HepG2 (cell line): Measurements from ENCODE around the gene TRIM7. TPM values are rescaled to one million over a fixed set of nuclear protein-coding genes. Genes with fewer than 3 reads are reported as not detected.

Source experiments
- AGO2 ChIP-seq: fragments of 200-400 bp; formaldehyde crosslinking; optimal IDR thresholded peaks from 2 replicates; pipeline ENCODE3; 2017; ENCODE audit warnings: mild to moderate bottlenecking, low read depth, low read length, moderate library complexity
- CAMTA2 ChIP-seq: sonication (generic); formaldehyde crosslinking; IDR thresholded peaks from 2 replicates; pipeline ENCODE4 v1.4.0; 2020; ENCODE audit warnings: mild to moderate bottlenecking, missing genetic modification reagents, borderline replicate concordance
- FOSL1 ChIP-seq: sonication (generic); formaldehyde crosslinking; IDR thresholded peaks from 2 replicates; pipeline ENCODE4 v1.9.0; 2021; ENCODE audit warnings: missing genetic modification reagents, borderline replicate concordance
- KDM5A ChIP-seq: fragments of 200-600 bp; sonication (generic); IDR thresholded peaks from 2 replicates; pipeline ENCODE4 v1.7.0; 2018; ENCODE audit warnings: antibody characterized with exemption, mild to moderate bottlenecking, low read length, borderline replicate concordance
- KLF11 ChIP-seq: IDR thresholded peaks from 2 replicates; pipeline ENCODE4 v1.6.1; 2016; ENCODE audit warnings: missing compliant biosample characterization
- MAFG ChIP-seq: sonication (generic); formaldehyde crosslinking; IDR thresholded peaks from 2 replicates; pipeline ENCODE4 v1.5.1; 2020; ENCODE audit warnings: mild to moderate bottlenecking, missing genetic modification reagents
- NFE2L1 ChIP-seq: sonication (generic); formaldehyde crosslinking; IDR thresholded peaks from 2 replicates; pipeline ENCODE4 v1.4.0; 2020; ENCODE audit warnings: missing genetic modification reagents, mild to moderate bottlenecking, borderline replicate concordance
- NFRKB ChIP-seq: fragments of 450-650 bp; IDR thresholded peaks from 2 replicates; pipeline ENCODE4 v1.6.1; 2017
- NFYC ChIP-seq: IDR thresholded peaks from 2 replicates; pipeline ENCODE4 v1.6.1; 2016; ENCODE audit warnings: missing genetic modification reagents, missing compliant biosample characterization
- PAWR ChIP-seq: sonication (generic); formaldehyde crosslinking; IDR thresholded peaks from 2 replicates; pipeline ENCODE4 v1.4.0; 2020; ENCODE audit warnings: missing genetic modification reagents, mild to moderate bottlenecking, borderline replicate concordance
- SSRP1 ChIP-seq: IDR thresholded peaks from 2 replicates; pipeline ENCODE4 v1.6.1; 2016; ENCODE audit warnings: control low read depth
- TCF7 ChIP-seq: sonication (generic); IDR thresholded peaks from 2 replicates; pipeline ENCODE4 v1.6.1; 2016; ENCODE audit warnings: antibody characterized with exemption, low read depth
- YEATS2 ChIP-seq: sonication (generic); formaldehyde crosslinking; IDR thresholded peaks from 2 replicates; pipeline ENCODE4 v1.4.0; 2020; ENCODE audit warnings: missing genetic modification reagents, borderline replicate concordance
- ZNF274 ChIP-seq: sonication (generic); formaldehyde crosslinking; IDR thresholded peaks from 2 replicates; pipeline ENCODE4 v1.5.1; 2020; ENCODE audit warnings: mild to moderate bottlenecking, missing genetic modification reagents
- ZNF292 ChIP-seq: sonication (generic); formaldehyde crosslinking; IDR thresholded peaks from 2 replicates; pipeline ENCODE4 v1.8.1; 2022; ENCODE audit warnings: mild to moderate bottlenecking, low read depth, missing genetic modification reagents, borderline replicate concordance
- ZNF3 ChIP-seq: IDR thresholded peaks from 2 replicates; pipeline ENCODE4 v1.7.0; 2017; ENCODE audit warnings: inconsistent platforms
- ZNF343 ChIP-seq: sonication (generic); formaldehyde crosslinking; IDR thresholded peaks from 2 replicates; pipeline ENCODE4 v1.4.0; 2020; ENCODE audit warnings: mild to moderate bottlenecking, missing genetic modification reagents
- ZNF878 ChIP-seq: sonication (generic); formaldehyde crosslinking; IDR thresholded peaks from 2 replicates; pipeline ENCODE4 v1.8.1; 2023; ENCODE audit warnings: mild to moderate bottlenecking, missing genetic modification reagents, moderate library complexity
- ZSCAN9 ChIP-seq: IDR thresholded peaks from 2 replicates; pipeline ENCODE4 v1.6.1; 2016; ENCODE audit warnings: borderline replicate concordance
- polyA plus RNA-seq, 8 experiments: library from polyadenylated mRNA; depleted of rRNA in 3 of 8; stranded (reverse) in 7 of 8; unstranded in 1 of 8; fragments of >200 nt; fragmentation: Illumina TruSeq in 4 of 8; extraction: Trizol in 4 of 8; gene quantifications; 2 replicates each; pipeline versions ENCODE4 v1.2.1 to v1.2.3, GENCODE V29; 2011 to 2016; ENCODE audit warnings: low read depth in 4 of 8, missing spikeins in 1 of 8, mixed read lengths in 1 of 8; ENCODE audit not compliant: insufficient read depth in 1 of 8
- total RNA-seq, 5 experiments: library from RNA; depleted of rRNA; stranded (reverse); fragments of >200 nt; fragmentation: Illumina TruSeq; extraction: Trizol; gene quantifications; 2 replicates each; pipeline ENCODE4 v1.2.3, GENCODE V29; 2016; ENCODE audit warnings: low read depth in 1 of 5
- TF ChIP-seq, protein P1 (sequence below): IDR thresholded peaks from 2 replicates; pipeline ENCODE4 v1.6.1; 2016
- TF ChIP-seq, protein P2 (sequence below): sonication (generic); formaldehyde crosslinking; IDR thresholded peaks from 2 replicates; pipeline ENCODE4 v1.4.0; 2020; ENCODE audit warnings: missing genetic modification reagents
- TF ChIP-seq, protein P3 (sequence below): sonication (generic); formaldehyde crosslinking; IDR thresholded peaks from 2 replicates; pipeline ENCODE4 v1.4.0; 2020; ENCODE audit warnings: missing genetic modification reagents, mild to moderate bottlenecking, borderline replicate concordance
- TF ChIP-seq, protein P4 (sequence below): sonication (generic); formaldehyde crosslinking; IDR thresholded peaks from 2 replicates; pipeline ENCODE4 v1.4.0; 2020; ENCODE audit warnings: missing genetic modification reagents, mild to moderate bottlenecking, borderline replicate concordance
- TF ChIP-seq, protein P5 (sequence below): IDR thresholded peaks from 2 replicates; pipeline ENCODE4 v1.6.1; 2018; ENCODE audit warnings: missing genetic modification reagents, mild to moderate bottlenecking, missing compliant biosample characterization

Gene TRIM7
- total and polyA plus RNA-seq, 2 of the 13 experiments (the other 11 are each of a cell fraction or from before 2014, with no cell fraction given): 0.13 TPM; not detected in 1

DNA sequence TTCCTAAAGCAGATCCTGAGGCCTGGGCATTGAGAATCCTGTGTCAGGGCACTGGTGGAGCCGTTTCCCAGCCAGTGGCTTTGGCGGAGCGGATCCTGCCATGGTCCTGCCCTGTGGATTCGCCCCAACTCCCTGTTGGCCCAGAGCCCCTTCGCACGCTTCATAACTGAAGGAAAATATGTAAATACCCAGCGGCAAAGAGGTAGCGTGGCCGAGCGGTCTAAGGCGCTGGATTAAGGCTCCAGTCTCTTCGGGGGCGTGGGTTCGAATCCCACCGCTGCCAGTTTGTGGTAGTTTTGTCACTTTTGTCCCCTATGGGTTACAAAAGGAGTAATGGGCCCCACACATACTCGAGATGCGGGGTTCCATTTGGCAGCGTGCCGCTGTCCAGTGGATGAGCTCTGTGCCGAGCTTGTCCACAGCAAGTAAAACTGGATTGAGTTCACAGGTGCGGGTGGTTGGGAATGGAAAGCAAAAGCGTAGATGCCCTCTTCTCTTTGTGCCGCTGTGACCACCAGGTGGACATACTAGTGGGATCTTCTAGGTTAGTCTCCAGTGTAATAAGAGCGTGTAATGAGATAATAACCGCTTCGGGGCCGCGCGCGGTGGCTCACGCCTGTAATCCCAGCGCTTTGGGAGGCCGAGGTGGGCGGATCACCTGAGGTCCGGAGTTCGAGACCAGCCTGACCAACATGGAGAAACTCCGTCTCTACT is 17.3 kb downstream of the TRIM7 start (continued):
- TF ChIP-seq, protein P1, sequence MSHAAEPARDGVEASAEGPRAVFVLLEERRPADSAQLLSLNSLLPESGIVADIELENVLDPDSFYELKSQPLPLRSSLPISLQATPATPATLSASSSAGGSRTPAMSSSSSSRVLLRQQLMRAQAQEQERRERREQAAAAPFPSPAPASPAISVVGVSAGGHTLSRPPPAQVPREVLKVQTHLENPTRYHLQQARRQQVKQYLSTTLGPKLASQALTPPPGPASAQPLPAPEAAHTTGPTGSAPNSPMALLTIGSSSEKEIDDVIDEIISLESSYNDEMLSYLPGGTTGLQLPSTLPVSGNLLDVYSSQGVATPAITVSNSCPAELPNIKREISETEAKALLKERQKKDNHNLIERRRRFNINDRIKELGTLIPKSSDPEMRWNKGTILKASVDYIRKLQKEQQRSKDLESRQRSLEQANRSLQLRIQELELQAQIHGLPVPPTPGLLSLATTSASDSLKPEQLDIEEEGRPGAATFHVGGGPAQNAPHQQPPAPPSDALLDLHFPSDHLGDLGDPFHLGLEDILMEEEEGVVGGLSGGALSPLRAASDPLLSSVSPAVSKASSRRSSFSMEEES: no peak
- TF ChIP-seq, protein P2, sequence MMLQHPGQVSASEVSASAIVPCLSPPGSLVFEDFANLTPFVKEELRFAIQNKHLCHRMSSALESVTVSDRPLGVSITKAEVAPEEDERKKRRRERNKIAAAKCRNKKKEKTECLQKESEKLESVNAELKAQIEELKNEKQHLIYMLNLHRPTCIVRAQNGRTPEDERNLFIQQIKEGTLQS: 0 out of 2 replicates have a peak, but pooled peaks have one; percentile 35
- TF ChIP-seq MAFG (no peak), NFYC (CRISPR knock-in tag) (no peak), ZSCAN9 (peak; percentile 49; the same call in 1 of the 2 replicates), ZNF343 (CRISPR knock-in tag) (peak; percentile 69; the same call in 1 of the 2 replicates), ZNF3 (no peak), FOSL1 (CRISPR knock-in tag) (no peak; the same call in 1 of the 2 replicates), CAMTA2 (no peak), KLF11 (CRISPR knock-in tag) (peak; percentile 72; the same call in 1 of the 2 replicates), SSRP1 (CRISPR knock-in tag) (peak; percentile 95), TCF7 (no peak), PAWR (CRISPR knock-in tag) (peak; percentile 88; the same call in 1 of the 2 replicates), KDM5A (peak; percentile 9; the same call in 1 of the 2 replicates), ZNF274 (CRISPR knock-in tag) (peak; percentile 55; the same call in 1 of the 2 replicates), ZNF292 (CRISPR knock-in tag) (no peak; the same call in 1 of the 2 replicates), NFE2L1 (no peak), AGO2 (no peak), NFRKB (no peak), YEATS2 (CRISPR knock-in tag) (0 out of 2 replicates have a peak, but pooled peaks have one; percentile 31), ZNF878 (no peak)
- TF ChIP-seq, protein P3, sequence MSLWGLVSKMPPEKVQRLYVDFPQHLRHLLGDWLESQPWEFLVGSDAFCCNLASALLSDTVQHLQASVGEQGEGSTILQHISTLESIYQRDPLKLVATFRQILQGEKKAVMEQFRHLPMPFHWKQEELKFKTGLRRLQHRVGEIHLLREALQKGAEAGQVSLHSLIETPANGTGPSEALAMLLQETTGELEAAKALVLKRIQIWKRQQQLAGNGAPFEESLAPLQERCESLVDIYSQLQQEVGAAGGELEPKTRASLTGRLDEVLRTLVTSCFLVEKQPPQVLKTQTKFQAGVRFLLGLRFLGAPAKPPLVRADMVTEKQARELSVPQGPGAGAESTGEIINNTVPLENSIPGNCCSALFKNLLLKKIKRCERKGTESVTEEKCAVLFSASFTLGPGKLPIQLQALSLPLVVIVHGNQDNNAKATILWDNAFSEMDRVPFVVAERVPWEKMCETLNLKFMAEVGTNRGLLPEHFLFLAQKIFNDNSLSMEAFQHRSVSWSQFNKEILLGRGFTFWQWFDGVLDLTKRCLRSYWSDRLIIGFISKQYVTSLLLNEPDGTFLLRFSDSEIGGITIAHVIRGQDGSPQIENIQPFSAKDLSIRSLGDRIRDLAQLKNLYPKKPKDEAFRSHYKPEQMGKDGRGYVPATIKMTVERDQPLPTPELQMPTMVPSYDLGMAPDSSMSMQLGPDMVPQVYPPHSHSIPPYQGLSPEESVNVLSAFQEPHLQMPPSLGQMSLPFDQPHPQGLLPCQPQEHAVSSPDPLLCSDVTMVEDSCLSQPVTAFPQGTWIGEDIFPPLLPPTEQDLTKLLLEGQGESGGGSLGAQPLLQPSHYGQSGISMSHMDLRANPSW (CRISPR knock-in tag): no peak; the same call in 1 of the 2 replicates
- TF ChIP-seq, protein P4, sequence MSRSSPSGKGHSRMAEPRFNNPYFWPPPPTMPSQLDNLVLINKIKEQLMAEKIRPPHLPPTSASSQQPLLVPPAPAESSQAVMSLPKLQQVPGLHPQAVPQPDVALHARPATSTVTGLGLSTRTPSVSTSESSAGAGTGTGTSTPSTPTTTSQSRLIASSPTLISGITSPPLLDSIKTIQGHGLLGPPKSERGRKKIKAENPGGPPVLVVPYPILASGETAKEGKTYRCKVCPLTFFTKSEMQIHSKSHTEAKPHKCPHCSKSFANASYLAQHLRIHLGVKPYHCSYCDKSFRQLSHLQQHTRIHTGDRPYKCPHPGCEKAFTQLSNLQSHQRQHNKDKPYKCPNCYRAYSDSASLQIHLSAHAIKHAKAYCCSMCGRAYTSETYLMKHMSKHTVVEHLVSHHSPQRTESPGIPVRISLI (CRISPR knock-in tag): no peak
- TF ChIP-seq, protein P5, sequence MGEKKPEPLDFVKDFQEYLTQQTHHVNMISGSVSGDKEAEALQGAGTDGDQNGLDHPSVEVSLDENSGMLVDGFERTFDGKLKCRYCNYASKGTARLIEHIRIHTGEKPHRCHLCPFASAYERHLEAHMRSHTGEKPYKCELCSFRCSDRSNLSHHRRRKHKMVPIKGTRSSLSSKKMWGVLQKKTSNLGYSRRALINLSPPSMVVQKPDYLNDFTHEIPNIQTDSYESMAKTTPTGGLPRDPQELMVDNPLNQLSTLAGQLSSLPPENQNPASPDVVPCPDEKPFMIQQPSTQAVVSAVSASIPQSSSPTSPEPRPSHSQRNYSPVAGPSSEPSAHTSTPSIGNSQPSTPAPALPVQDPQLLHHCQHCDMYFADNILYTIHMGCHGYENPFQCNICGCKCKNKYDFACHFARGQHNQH (CRISPR knock-in tag): peak; percentile 69
